ENCODE data around the gene CPED1. TPM values are rescaled to one million over a fixed set of nuclear protein-coding genes. Genes with fewer than 3 reads are reported as not detected.
A peak's percentile ranks its signal among the peaks of the same experiment; 100 is the strongest.

CPED1 gene
- total RNA-seq, 1 donor from 2014 or later, result 14.6 TPM

GRCh38 chr7:120987683-120988590 lies 574 bp upstream of the CPED1 start:
- peak overlapping the region; percentile 86 to 93 (median 87) for H3K4me3 ChIP-seq (ENCODE audit: low read length in 3 of 3)
- H3K4me1 ChIP-seq (ENCODE audit: control insufficient read depth in 3 of 3, insufficient read depth in 3 of 3, low read length in 3 of 3), result peaks cover 0 to 11% (median 10%) of the 10 kb centered on the region in 3 donors
- no peaks in the 10 kb centered on the region for H3K9me3 ChIP-seq (ENCODE audit: control insufficient read depth in 3 of 3, low read length in 3 of 3)
- peak overlapping the region; percentile 84 to 94 (median 88) for H3K9ac ChIP-seq (ENCODE audit: low read depth in 1 of 3, low read length in 3 of 3)
- H3K27ac ChIP-seq (ENCODE audit: low read depth, low read length), result peak overlapping the region; percentile 99
- H3K36me3 ChIP-seq (ENCODE audit: control insufficient read depth in 3 of 3, insufficient read depth in 3 of 3, low read length in 3 of 3), result no peaks in the 10 kb centered on the region
- H3K27me3 ChIP-seq (ENCODE audit: control insufficient read depth in 3 of 3, insufficient read depth in 3 of 3, low read length in 3 of 3), result no peaks in the 10 kb centered on the region

GRCh38 chr7:120989257-120990220 lies 1.0 kb downstream of the CPED1 start:
- Histone ChIP-seq H3K27ac (ENCODE audit: low read depth, low read length) (peak overlapping the region; percentile 99), H3K27me3 (ENCODE audit: control insufficient read depth in 3 of 3, insufficient read depth in 3 of 3, low read length in 3 of 3) (no peaks in the 10 kb centered on the region), H3K36me3 (ENCODE audit: control insufficient read depth in 3 of 3, insufficient read depth in 3 of 3, low read length in 3 of 3) (no peaks in the 10 kb centered on the region), H3K9me3 (ENCODE audit: control insufficient read depth in 3 of 3, low read length in 3 of 3) (no peaks in the 10 kb centered on the region), H3K9ac (ENCODE audit: low read depth in 1 of 3, low read length in 3 of 3) (peak overlapping the region; percentile 84 to 97 (median 94)), H3K4me1 (ENCODE audit: control insufficient read depth in 3 of 3, insufficient read depth in 3 of 3, low read length in 3 of 3) (peaks cover 6 to 20% (median 18%) of the 10 kb centered on the region in 3 donors), H3K4me3 (ENCODE audit: low read length in 3 of 3) (peak overlapping the region; percentile 86 to 93 (median 87))

- Histone ChIP-seq H3K27me3 (ENCODE audit: control insufficient read depth in 3 of 3, insufficient read depth in 3 of 3, low read length in 3 of 3) (no peaks in the 10 kb centered on the region), H3K4me1 (ENCODE audit: control insufficient read depth in 3 of 3, insufficient read depth in 3 of 3, low read length in 3 of 3) (peaks cover 6 to 24% (median 21%) of the 10 kb centered on the region in 3 donors), H3K9ac (ENCODE audit: low read depth in 1 of 3, low read length in 3 of 3) (peak overlapping the region; percentile 84 to 97 (median 94)), H3K9me3 (ENCODE audit: control insufficient read depth in 3 of 3, low read length in 3 of 3) (no peaks in the 10 kb centered on the region), H3K27ac (ENCODE audit: low read depth, low read length) (peak overlapping the region; percentile 99), H3K4me3 (ENCODE audit: low read length in 3 of 3) (peak overlapping the region; percentile 86 to 93 (median 87)), H3K36me3 (ENCODE audit: control insufficient read depth in 3 of 3, insufficient read depth in 3 of 3, low read length in 3 of 3) (no peaks in the 10 kb centered on the region)
Measured at GRCh38 chr7:120990468-120991118, 2.1 kb downstream of the CPED1 start.

- peak overlapping the region; percentile 99 for H3K27ac ChIP-seq (ENCODE audit: low read depth, low read length)
- H3K9ac ChIP-seq (ENCODE audit: low read depth in 1 of 3, low read length in 3 of 3), result peak overlapping the region; percentile 84 to 97 (median 94)
- H3K4me3 ChIP-seq (ENCODE audit: low read length in 3 of 3), result peak overlapping the region; percentile 86 to 93 (median 87)
- H3K36me3 ChIP-seq (ENCODE audit: control insufficient read depth in 3 of 3, insufficient read depth in 3 of 3, low read length in 3 of 3), result no peaks in the 10 kb centered on the region
- no peaks in the 10 kb centered on the region for H3K9me3 ChIP-seq (ENCODE audit: control insufficient read depth in 3 of 3, low read length in 3 of 3)
- H3K27me3 ChIP-seq (ENCODE audit: control insufficient read depth in 3 of 3, insufficient read depth in 3 of 3, low read length in 3 of 3), result no peaks in the 10 kb centered on the region
- H3K4me1 ChIP-seq (ENCODE audit: control insufficient read depth in 3 of 3, insufficient read depth in 3 of 3, low read length in 3 of 3), result peaks cover 10 to 27% (median 21%) of the 10 kb centered on the region in 3 donors
Measured at GRCh38 chr7:120991161-120991560, 2.6 kb downstream of the CPED1 start.

- Histone ChIP-seq H3K27ac (ENCODE audit: low read depth, low read length) (peak overlapping the region; percentile 99), H3K9ac (ENCODE audit: low read depth in 1 of 3, low read length in 3 of 3) (peak overlapping the region; percentile 84 to 97 (median 94)), H3K4me1 (ENCODE audit: control insufficient read depth in 3 of 3, insufficient read depth in 3 of 3, low read length in 3 of 3) (peaks cover 14 to 31% (median 22%) of the 10 kb centered on the region in 3 donors), H3K27me3 (ENCODE audit: control insufficient read depth in 3 of 3, insufficient read depth in 3 of 3, low read length in 3 of 3) (no peaks in the 10 kb centered on the region), H3K9me3 (ENCODE audit: control insufficient read depth in 3 of 3, low read length in 3 of 3) (no peaks in the 10 kb centered on the region), H3K4me3 (ENCODE audit: low read length in 3 of 3) (peak overlapping the region; percentile 86 to 93 (median 87)), H3K36me3 (ENCODE audit: control insufficient read depth in 3 of 3, insufficient read depth in 3 of 3, low read length in 3 of 3) (peaks cover 0 to under 1% (median 0%) of the 10 kb centered on the region in 3 donors)
Measured at GRCh38 chr7:120991581-120991980, 3.1 kb downstream of the CPED1 start.

GRCh38 chr7:120992272-120992964 lies 3.9 kb downstream of the CPED1 start:
- H3K9ac ChIP-seq (ENCODE audit: low read depth in 1 of 3, low read length in 3 of 3), result peak overlapping the region; percentile 84 to 97 (median 94)
- no peaks in the 10 kb centered on the region for H3K9me3 ChIP-seq (ENCODE audit: control insufficient read depth in 3 of 3, low read length in 3 of 3)
- H3K27ac ChIP-seq (ENCODE audit: low read depth, low read length), result peak overlapping the region; percentile 99
- H3K27me3 ChIP-seq (ENCODE audit: control insufficient read depth in 3 of 3, insufficient read depth in 3 of 3, low read length in 3 of 3), result no peaks in the 10 kb centered on the region
- peaks cover 0 to 2% (median 0%) of the 10 kb centered on the region in 3 donors for H3K36me3 ChIP-seq (ENCODE audit: control insufficient read depth in 3 of 3, insufficient read depth in 3 of 3, low read length in 3 of 3)
- H3K4me3 ChIP-seq (ENCODE audit: low read length in 3 of 3), result peak overlapping the region; percentile 86 to 93 (median 87)
- peaks cover 17 to 33% (median 30%) of the 10 kb centered on the region in 3 donors for H3K4me1 ChIP-seq (ENCODE audit: control insufficient read depth in 3 of 3, insufficient read depth in 3 of 3, low read length in 3 of 3)

GRCh38 chr7:120992965-120993494 lies 4.5 kb downstream of the CPED1 start:
- Histone ChIP-seq H3K4me3 (ENCODE audit: low read length in 3 of 3) (peak overlapping the region; percentile 86 to 93 (median 87)), H3K9me3 (ENCODE audit: control insufficient read depth in 3 of 3, low read length in 3 of 3) (no peaks in the 10 kb centered on the region), H3K9ac (ENCODE audit: low read depth in 1 of 3, low read length in 3 of 3) (peak overlapping the region in 2 of 3 donors; percentile 94 to 97), H3K4me1 (ENCODE audit: control insufficient read depth in 3 of 3, insufficient read depth in 3 of 3, low read length in 3 of 3) (peaks cover 17 to 30% (median 28%) of the 10 kb centered on the region in 3 donors), H3K27ac (ENCODE audit: low read depth, low read length) (peak overlapping the region; percentile 99), H3K27me3 (ENCODE audit: control insufficient read depth in 3 of 3, insufficient read depth in 3 of 3, low read length in 3 of 3) (no peaks in the 10 kb centered on the region), H3K36me3 (ENCODE audit: control insufficient read depth in 3 of 3, insufficient read depth in 3 of 3, low read length in 3 of 3) (peaks cover 0 to 2% (median 0%) of the 10 kb centered on the region in 3 donors)

GRCh38 chr7:120993553-120994191 lies 5.2 kb downstream of the CPED1 start:
- peak overlapping the region; percentile 22 to 93 (median 41) for H3K4me3 ChIP-seq (ENCODE audit: low read length in 3 of 3)
- H3K4me1 ChIP-seq (ENCODE audit: control insufficient read depth in 3 of 3, insufficient read depth in 3 of 3, low read length in 3 of 3), result peaks cover 17 to 28% (median 25%) of the 10 kb centered on the region in 3 donors
- H3K27ac ChIP-seq (ENCODE audit: low read depth, low read length), result peak overlapping the region; percentile 44

More at GRCh38 chr7:120993553-120994191, 5.2 kb downstream of the CPED1 start:
- no peaks in the 10 kb centered on the region for H3K27me3 ChIP-seq (ENCODE audit: control insufficient read depth in 3 of 3, insufficient read depth in 3 of 3, low read length in 3 of 3)
- peak overlapping the region in 2 of 3 donors; percentile 17 to 35 for H3K9ac ChIP-seq (ENCODE audit: low read depth in 1 of 3, low read length in 3 of 3)
- no peaks in the 10 kb centered on the region for H3K9me3 ChIP-seq (ENCODE audit: control insufficient read depth in 3 of 3, low read length in 3 of 3)
- peaks cover 0 to 2% (median 0%) of the 10 kb centered on the region in 3 donors for H3K36me3 ChIP-seq (ENCODE audit: control insufficient read depth in 3 of 3, insufficient read depth in 3 of 3, low read length in 3 of 3)
